Liver (tissue), 9 donors: ENCODE measurements around the gene SCARB1. TPM values are rescaled to one million over a fixed set of nuclear protein-coding genes. Genes with fewer than 3 reads are reported as not detected.

Experiments
- DNase-seq: peaks from one replicate; pipeline ENCODE4 v3.0.0-alpha.2; 2017; ENCODE audit warnings: low spot score
- H3K27ac ChIP-seq, 2 donors: one replicate each; pipeline ENCODE4 v1.7.0; 2013; ENCODE audit warnings: inconsistent platforms in 2 of 2, low read length in 2 of 2, control low read depth in 1 of 2, low read depth in 1 of 2, mild to moderate bottlenecking in 1 of 2
- H3K27me3 ChIP-seq, 4 donors: one replicate each; pipeline versions ENCODE4 v1.6.1 to v1.7.0; 2013; ENCODE audit warnings: low read length in 3 of 4, inconsistent platforms in 1 of 4, mild to moderate bottlenecking in 1 of 4, moderate library complexity in 1 of 4; ENCODE audit not compliant: control insufficient read depth in 4 of 4, insufficient read depth in 4 of 4
- H3K36me3 ChIP-seq, 4 donors: one replicate each; pipeline versions ENCODE4 v1.6.1 to v1.7.0; 2013; ENCODE audit warnings: low read length in 3 of 4, mild to moderate bottlenecking in 3 of 4, low read depth in 1 of 4, moderate library complexity in 1 of 4; ENCODE audit not compliant: control insufficient read depth in 4 of 4, insufficient read depth in 3 of 4
- H3K4me1 ChIP-seq, 4 donors: one replicate each; pipeline versions ENCODE4 v1.6.1 to v1.7.0; 2013; ENCODE audit warnings: low read length in 3 of 4, mild to moderate bottlenecking in 3 of 4, moderate library complexity in 1 of 4; ENCODE audit not compliant: control insufficient read depth in 4 of 4, insufficient read depth in 4 of 4
- H3K4me3 ChIP-seq, 3 donors: one replicate each; pipeline versions ENCODE4 v1.6.1 to v1.7.0; 2013; ENCODE audit warnings: low read length in 3 of 3, control low read depth in 1 of 3, low read depth in 1 of 3, mild to moderate bottlenecking in 1 of 3
- H3K9ac ChIP-seq, 2 donors: one replicate each; pipeline ENCODE4 v1.7.0; 2013; ENCODE audit warnings: low read length in 2 of 2, mild to moderate bottlenecking in 2 of 2, moderate library complexity in 2 of 2, control low read depth in 1 of 2, low read depth in 1 of 2
- H3K9me3 ChIP-seq, 4 donors: one replicate each; pipeline versions ENCODE4 v1.6.1 to v1.7.0; 2013; ENCODE audit warnings: low read length in 3 of 4; ENCODE audit not compliant: control insufficient read depth in 4 of 4
- EGR1 ChIP-seq, 2 donors: IDR thresholded peaks; 2 replicates each; pipeline ENCODE4 v1.6.1; 2016 to 2018; ENCODE audit warnings: antibody characterized with exemption in 2 of 2, low read depth in 2 of 2
- FOXA1 ChIP-seq: IDR thresholded peaks from 2 replicates; pipeline ENCODE4 v1.6.1; 2016; ENCODE audit warnings: antibody characterized with exemption
- FOXA2 ChIP-seq: IDR thresholded peaks from 2 replicates; pipeline ENCODE4 v1.6.1; 2016; ENCODE audit warnings: antibody characterized with exemption
- GABPA ChIP-seq, 2 donors: IDR thresholded peaks in 1 of 2; conservative IDR thresholded peaks in 1 of 2; 2 replicates each; pipeline ENCODE4 v1.6.1; 2016; ENCODE audit warnings: antibody characterized with exemption in 2 of 2, mild to moderate bottlenecking in 1 of 2, moderate library complexity in 1 of 2
- HNF4A ChIP-seq, 2 donors: conservative IDR thresholded peaks; 2 replicates each; pipeline ENCODE4 v1.6.1; 2016; ENCODE audit warnings: antibody characterized with exemption in 2 of 2, mild to moderate bottlenecking in 2 of 2
- HNF4G ChIP-seq: IDR thresholded peaks from 2 replicates; pipeline ENCODE4 v1.6.1; 2016; ENCODE audit warnings: antibody characterized with exemption
- JUND ChIP-seq, 2 donors: IDR thresholded peaks; 2 replicates each; pipeline ENCODE4 v1.6.1; 2016; ENCODE audit warnings: antibody characterized with exemption in 2 of 2
- NR2F2 ChIP-seq: IDR thresholded peaks from 2 replicates; pipeline ENCODE4 v1.6.1; 2016; ENCODE audit warnings: antibody characterized with exemption
- RAD21 ChIP-seq, 2 donors: IDR thresholded peaks; 2 replicates each; pipeline ENCODE4 v1.6.1; 2016; ENCODE audit warnings: antibody characterized with exemption in 2 of 2, mild to moderate bottlenecking in 2 of 2
- RXRA ChIP-seq, 2 donors: IDR thresholded peaks; 2 replicates each; pipeline ENCODE4 v1.6.1; 2017 to 2018; ENCODE audit warnings: antibody characterized with exemption in 2 of 2, mild to moderate bottlenecking in 1 of 2
- SP1 ChIP-seq: IDR thresholded peaks from 2 replicates; pipeline ENCODE4 v1.6.1; 2018; ENCODE audit warnings: antibody characterized with exemption, mild to moderate bottlenecking
- TAF1 ChIP-seq: conservative IDR thresholded peaks from 2 replicates; pipeline ENCODE4 v1.6.1; 2016; ENCODE audit warnings: antibody characterized with exemption, mild to moderate bottlenecking
- YY1 ChIP-seq: IDR thresholded peaks from 2 replicates; pipeline ENCODE4 v1.6.1; 2016; ENCODE audit warnings: antibody characterized with exemption, mild to moderate bottlenecking
- WGBS: extraction: QIAGEN DNeasy Blood & Tissue Kit; methylation state at CpG from one replicate; pipeline ENCODE4 v1.1.7; 2013; 5-methylcytosine and 5-hydroxymethylcytosine counted together
- polyA plus RNA-seq, 2 donors: library from polyadenylated mRNA; stranded (reverse) in 1 of 2; unstranded in 1 of 2; fragments of 200-250 nt in 1 of 2; fragments of >200 nt in 1 of 2; fragmentation: Nextera tagmentation in 1 of 2; extraction: Ambion mirVana in 1 of 2; gene quantifications; one replicate each; pipeline versions ENCODE4 v1.2.1 to v1.2.3, GENCODE V29; 2013 to 2015
- total RNA-seq, 2 donors: library from RNA; depleted of rRNA; stranded (reverse); fragments of >200 nt; gene quantifications; one replicate each; pipeline ENCODE4 v1.2.3, GENCODE V29; 2014
- TF ChIP-seq, protein P1 (sequence below): IDR thresholded peaks from 2 replicates; pipeline ENCODE4 v1.6.1; 2016; ENCODE audit warnings: antibody characterized with exemption
- TF ChIP-seq, protein P2 (sequence below): IDR thresholded peaks from 2 replicates; pipeline ENCODE4 v1.6.1; 2016; ENCODE audit warnings: antibody characterized with exemption
- TF ChIP-seq, protein P3 (sequence below): fragments of 150-350 bp; IDR thresholded peaks from 2 replicates; pipeline ENCODE4 v1.5.1; 2017; ENCODE audit warnings: improper control_type of control experiment, low read depth, low read length; ENCODE audit not compliant: missing input control
- TF ChIP-seq, protein P4 (sequence below): IDR thresholded peaks from 2 replicates; pipeline ENCODE4 v1.6.1; 2016; ENCODE audit warnings: antibody characterized with exemption, mild to moderate bottlenecking
- TF ChIP-seq, protein P5 (sequence below): IDR thresholded peaks from 2 replicates; pipeline ENCODE4 v1.6.1; 2016; ENCODE audit warnings: antibody characterized with exemption
- donor health status: healthy.
- donor health status: healthy.
- donor health status: healthy.
- donor health status: healthy.
- donor health status: healthy.

SCARB1 gene
- total and polyA plus RNA-seq, 4 donors = 85.3 to 289 (median 141) TPM

DNA sequence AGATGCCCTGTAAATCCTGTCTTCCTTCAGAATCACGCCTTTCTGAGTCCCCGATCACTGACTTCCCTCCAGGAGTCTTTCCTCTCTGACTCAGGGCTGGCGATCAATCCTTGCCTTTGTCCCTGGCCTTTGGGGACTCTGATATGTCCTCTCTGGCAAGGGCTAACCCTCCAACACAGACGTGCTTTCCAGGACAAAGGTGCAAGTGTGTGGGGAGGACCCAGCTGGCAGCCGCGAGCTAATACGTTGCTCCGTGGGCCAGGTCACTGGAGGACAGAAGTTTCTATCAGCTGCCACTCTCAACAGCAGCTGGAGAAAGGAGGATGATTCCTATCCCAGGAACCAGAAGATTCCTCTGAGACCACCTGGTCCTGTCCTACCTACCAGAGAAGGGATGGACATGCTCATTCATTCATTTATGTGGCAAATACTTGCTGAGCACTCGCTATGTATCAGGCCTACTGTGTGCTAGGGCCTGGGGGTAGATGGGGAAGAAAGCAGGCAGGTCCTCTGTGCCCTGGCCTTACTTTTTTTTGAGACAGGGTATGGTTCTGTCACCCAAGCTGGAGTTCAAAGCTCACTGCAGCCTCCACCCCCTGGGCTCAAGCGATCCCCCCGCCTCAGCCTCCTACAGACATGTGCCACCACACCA lies 8.5 kb upstream of the SCARB1 start:
- Histone ChIP-seq H3K4me1 (peaks cover 6 to 39% (median 25%) of the 10 kb centered on the region in 4 donors), H3K9me3 (no peaks in the 10 kb centered on the region), H3K36me3 (no peaks in the 10 kb centered on the region), H3K27me3 (no peaks in the 10 kb centered on the region), H3K27ac (peak overlapping the region; percentile 43 to 55), H3K4me3 (no peak overlapping the region), H3K9ac (no peak overlapping the region)
- no peak for DNase-seq
- TF ChIP-seq, protein P1, sequence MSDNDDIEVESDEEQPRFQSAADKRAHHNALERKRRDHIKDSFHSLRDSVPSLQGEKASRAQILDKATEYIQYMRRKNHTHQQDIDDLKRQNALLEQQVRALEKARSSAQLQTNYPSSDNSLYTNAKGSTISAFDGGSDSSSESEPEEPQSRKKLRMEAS = peak; percentile 47
- TF ChIP-seq, protein P2, sequence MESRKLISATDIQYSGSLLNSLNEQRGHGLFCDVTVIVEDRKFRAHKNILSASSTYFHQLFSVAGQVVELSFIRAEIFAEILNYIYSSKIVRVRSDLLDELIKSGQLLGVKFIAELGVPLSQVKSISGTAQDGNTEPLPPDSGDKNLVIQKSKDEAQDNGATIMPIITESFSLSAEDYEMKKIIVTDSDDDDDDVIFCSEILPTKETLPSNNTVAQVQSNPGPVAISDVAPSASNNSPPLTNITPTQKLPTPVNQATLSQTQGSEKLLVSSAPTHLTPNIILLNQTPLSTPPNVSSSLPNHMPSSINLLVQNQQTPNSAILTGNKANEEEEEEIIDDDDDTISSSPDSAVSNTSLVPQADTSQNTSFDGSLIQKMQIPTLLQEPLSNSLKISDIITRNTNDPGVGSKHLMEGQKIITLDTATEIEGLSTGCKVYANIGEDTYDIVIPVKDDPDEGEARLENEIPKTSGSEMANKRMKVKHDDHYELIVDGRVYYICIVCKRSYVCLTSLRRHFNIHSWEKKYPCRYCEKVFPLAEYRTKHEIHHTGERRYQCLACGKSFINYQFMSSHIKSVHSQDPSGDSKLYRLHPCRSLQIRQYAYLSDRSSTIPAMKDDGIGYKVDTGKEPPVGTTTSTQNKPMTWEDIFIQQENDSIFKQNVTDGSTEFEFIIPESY = peak; percentile 64
- TF ChIP-seq TAF1 (no peak), SP1 (peak; percentile 73), JUND (IDR thresholded peaks at IDR 0.05) (peak in 1 of 2 donors; percentile 70), HNF4A (conservative IDR thresholded peaks at IDR 0.05) (peak; percentile 84 to 93), HNF4G (peak; percentile 53), RXRA (IDR thresholded peaks at IDR 0.05) (peak; percentile 86 to 96), NR2F2 (no peak), YY1 (peak; percentile 58), EGR1 (IDR thresholded peaks at IDR 0.05; ENCODE audit: low read depth in 2 of 2) (no peak), FOXA1 (no peak), RAD21 (IDR thresholded peaks at IDR 0.05) (peak; percentile 34 to 53), GABPA (IDR thresholded peaks at IDR 0.05 in 1 of 2, conservative IDR thresholded peaks at IDR 0.05 in 1 of 2) (no peak), FOXA2 (no peak)
- TF ChIP-seq, protein P3, sequence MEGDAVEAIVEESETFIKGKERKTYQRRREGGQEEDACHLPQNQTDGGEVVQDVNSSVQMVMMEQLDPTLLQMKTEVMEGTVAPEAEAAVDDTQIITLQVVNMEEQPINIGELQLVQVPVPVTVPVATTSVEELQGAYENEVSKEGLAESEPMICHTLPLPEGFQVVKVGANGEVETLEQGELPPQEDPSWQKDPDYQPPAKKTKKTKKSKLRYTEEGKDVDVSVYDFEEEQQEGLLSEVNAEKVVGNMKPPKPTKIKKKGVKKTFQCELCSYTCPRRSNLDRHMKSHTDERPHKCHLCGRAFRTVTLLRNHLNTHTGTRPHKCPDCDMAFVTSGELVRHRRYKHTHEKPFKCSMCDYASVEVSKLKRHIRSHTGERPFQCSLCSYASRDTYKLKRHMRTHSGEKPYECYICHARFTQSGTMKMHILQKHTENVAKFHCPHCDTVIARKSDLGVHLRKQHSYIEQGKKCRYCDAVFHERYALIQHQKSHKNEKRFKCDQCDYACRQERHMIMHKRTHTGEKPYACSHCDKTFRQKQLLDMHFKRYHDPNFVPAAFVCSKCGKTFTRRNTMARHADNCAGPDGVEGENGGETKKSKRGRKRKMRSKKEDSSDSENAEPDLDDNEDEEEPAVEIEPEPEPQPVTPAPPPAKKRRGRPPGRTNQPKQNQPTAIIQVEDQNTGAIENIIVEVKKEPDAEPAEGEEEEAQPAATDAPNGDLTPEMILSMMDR = no peak
- TF ChIP-seq, protein P4, sequence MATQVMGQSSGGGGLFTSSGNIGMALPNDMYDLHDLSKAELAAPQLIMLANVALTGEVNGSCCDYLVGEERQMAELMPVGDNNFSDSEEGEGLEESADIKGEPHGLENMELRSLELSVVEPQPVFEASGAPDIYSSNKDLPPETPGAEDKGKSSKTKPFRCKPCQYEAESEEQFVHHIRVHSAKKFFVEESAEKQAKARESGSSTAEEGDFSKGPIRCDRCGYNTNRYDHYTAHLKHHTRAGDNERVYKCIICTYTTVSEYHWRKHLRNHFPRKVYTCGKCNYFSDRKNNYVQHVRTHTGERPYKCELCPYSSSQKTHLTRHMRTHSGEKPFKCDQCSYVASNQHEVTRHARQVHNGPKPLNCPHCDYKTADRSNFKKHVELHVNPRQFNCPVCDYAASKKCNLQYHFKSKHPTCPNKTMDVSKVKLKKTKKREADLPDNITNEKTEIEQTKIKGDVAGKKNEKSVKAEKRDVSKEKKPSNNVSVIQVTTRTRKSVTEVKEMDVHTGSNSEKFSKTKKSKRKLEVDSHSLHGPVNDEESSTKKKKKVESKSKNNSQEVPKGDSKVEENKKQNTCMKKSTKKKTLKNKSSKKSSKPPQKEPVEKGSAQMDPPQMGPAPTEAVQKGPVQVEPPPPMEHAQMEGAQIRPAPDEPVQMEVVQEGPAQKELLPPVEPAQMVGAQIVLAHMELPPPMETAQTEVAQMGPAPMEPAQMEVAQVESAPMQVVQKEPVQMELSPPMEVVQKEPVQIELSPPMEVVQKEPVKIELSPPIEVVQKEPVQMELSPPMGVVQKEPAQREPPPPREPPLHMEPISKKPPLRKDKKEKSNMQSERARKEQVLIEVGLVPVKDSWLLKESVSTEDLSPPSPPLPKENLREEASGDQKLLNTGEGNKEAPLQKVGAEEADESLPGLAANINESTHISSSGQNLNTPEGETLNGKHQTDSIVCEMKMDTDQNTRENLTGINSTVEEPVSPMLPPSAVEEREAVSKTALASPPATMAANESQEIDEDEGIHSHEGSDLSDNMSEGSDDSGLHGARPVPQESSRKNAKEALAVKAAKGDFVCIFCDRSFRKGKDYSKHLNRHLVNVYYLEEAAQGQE = peak; percentile 36
- TF ChIP-seq, protein P5, sequence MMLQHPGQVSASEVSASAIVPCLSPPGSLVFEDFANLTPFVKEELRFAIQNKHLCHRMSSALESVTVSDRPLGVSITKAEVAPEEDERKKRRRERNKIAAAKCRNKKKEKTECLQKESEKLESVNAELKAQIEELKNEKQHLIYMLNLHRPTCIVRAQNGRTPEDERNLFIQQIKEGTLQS = no peak
- 56% methylated on average over 11 of the region's 11 CpGs for WGBS
